GM20431 (cell line): ENCODE measurements around the gene FXYD5.
"Not testable (repeated sequence)": the region's sequence is repeated elsewhere in the genome, so short reads cannot be mapped to it uniquely, and the experiment has no call there.

Experiments
- in situ Hi-C: fragments of 300-500 bp; cut with MseI, MboI; formaldehyde crosslinking; loops from one replicate; pipeline ENCODE4 v1.15.0; 2020; ENCODE audit warnings: low sequenced_read_pairs; ENCODE audit not compliant: unreplicated experiment

Gene FXYD5

DNA sequence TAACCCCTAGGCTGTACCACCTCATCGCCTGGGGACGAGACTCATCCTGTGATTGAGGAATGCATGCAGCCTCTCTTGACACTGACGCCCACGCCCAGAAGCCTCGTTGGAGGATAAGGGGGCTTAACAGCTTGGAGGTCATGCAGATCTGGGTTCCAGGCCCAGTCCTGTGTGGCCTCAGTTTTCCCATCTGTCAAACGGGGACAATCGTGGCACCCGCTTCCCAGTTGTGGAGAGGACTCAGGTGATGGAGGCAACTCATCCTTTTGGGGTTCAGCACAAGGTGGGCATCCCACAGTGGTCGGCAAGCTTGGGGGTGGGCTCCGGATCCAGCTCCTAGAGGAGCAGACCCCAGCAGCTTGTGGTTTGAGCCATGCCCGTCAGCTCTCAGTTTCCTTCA, 18.3 kb upstream of the FXYD5 start:
- in situ Hi-C loops: no loop called here

DNA sequence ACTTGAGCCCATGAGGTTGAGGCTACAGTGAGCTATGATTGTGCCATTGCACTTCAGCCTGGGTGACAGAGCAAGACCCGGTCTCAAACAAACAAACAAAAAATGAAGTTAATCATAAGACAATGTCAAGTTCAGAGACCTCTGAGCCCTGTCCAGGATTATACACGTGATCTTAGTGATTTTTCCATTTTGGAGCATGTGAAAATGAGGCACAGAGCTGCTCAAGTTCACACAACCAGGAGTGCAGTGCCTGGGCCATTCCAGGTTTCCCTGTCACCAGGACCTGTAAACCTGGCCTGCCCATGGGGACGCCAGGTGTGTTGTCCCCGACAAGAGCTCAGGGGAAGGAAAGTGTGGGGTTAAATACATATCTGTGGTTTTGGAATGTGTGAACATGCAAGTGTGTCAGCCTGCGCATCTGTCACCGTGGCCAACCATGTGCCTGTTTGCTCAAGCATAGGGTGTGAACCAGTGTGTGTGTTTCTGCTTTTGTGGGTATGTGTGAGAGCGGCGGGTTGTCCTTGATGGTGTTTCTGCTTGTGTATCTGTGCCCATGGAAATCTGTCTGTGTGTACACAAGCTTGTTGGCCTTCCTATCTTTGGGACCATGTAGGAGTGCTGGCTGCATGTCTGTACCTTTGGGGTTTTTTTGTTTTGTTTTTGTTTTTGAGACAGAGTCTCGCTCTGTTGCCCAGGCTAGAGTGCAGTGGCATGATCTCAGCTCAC, 17.4 kb upstream of the FXYD5 start:
- in situ Hi-C loops: no loop called here

DNA sequence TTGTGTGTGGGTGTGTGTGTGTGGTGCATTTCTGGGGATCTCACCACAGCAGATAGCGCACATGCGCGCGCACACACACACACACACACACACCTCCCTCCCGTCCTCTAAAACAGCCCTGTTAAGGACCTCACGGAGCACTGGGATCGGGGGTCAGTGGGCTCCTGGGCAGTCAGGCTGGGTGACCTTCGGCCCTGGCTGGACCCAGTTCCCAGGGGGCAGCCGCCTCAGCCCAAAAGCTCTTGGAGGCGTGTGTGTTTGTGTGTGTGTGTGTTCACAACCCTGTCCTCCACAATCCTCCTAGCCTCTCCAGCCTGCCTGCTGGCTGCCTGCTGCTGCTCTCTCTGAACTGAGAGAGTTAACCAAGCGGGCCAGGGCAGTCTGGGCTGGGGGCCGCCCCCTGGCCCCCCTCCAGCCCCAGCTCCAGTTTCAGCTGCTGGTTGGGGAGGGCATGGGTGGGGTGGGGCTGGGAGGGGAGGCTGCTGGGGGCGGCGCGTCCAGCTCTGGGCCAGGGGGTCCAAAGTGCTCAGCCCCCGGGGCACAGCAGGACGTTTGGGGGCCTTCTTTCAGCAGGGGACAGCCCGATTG, 16.1 kb upstream of the FXYD5 start, which contains the start of gene FXYD1:
TSS of gene FXYD1 (plus strand) at position 520 of the 588 bp plus-strand sequence. CDS start 1,256 bp downstream, outside the sequence.
- in situ Hi-C loops: no loop called here

DNA sequence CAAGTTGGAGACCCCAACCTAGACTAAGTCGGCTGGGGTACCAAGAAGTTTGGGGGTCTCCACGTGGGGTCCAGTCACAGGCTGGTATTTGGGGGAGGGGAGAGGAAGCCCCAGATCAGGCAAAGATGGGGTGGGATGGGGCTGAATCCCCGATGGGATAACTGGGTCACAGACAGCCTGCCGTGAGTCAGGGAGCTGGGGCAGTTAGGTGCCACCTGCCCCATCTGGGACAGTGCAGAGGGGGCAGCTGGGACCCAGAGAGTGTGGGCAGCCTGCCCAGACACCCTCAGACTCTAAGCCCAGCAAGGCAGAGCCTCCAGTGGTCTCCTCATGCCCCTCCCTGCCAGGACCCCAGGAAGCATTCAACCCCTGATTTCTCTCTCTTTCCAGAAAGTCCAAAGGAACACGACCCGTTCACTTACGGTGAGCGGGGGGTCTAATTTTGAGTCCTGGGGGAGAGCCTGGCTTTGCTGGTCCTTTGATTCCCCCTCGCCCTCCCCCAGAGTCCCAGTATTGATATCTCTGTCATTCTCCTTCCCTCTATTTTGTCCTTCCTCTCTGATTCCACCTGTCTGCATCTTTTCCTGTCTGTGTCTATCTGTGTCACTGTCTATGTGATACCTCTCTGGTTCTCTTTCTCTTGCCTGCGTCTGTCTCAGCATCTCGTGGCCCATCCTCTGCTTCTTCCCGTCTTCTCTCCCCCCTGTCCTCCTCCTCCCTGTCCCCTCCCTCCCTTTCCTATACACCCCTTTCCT, 14.2 kb upstream of the FXYD5 start:
- in situ Hi-C loops: no loop called here

DNA sequence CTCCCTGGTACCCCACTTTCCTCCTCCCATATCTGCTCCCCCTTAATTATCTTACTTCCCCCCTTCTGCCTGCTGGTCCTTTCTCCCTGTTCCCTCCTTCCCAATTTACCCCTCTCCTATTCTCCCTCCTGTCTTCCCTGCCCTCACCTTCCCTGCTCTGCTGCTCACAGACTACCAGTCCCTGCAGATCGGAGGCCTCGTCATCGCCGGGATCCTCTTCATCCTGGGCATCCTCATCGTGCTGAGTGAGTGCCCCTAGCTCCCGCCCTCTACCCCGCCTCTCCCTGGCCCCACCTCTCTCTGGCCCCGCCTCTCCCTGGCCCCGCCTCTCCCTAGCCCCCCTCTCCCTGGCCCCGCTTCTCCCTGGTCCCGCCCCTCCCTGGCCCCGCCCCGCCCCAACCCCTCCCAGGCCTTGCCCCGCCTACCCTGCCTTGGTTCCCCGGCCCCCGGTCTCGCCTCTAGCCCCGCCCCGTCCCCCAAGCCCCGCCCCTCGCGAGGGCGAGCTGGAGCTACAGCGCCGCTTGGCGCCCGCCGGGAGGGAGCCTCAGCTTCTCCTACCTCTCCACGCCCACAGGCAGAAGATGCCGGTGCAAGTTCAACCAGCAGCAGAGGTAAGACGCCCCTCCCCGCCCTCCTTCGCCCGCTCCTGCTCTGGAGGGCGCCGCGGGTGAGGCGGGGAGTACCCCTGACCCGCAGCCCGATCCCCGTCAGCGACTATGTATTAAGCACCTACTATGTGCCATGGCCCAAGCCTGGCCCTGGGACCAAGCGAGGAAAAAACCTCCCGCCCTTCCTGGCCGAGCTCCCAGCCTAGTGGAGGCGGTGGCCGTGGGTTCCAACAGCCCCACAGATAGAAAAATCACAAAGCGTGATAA, 13.3 kb upstream of the FXYD5 start:
- in situ Hi-C loops: no loop called here

DNA sequence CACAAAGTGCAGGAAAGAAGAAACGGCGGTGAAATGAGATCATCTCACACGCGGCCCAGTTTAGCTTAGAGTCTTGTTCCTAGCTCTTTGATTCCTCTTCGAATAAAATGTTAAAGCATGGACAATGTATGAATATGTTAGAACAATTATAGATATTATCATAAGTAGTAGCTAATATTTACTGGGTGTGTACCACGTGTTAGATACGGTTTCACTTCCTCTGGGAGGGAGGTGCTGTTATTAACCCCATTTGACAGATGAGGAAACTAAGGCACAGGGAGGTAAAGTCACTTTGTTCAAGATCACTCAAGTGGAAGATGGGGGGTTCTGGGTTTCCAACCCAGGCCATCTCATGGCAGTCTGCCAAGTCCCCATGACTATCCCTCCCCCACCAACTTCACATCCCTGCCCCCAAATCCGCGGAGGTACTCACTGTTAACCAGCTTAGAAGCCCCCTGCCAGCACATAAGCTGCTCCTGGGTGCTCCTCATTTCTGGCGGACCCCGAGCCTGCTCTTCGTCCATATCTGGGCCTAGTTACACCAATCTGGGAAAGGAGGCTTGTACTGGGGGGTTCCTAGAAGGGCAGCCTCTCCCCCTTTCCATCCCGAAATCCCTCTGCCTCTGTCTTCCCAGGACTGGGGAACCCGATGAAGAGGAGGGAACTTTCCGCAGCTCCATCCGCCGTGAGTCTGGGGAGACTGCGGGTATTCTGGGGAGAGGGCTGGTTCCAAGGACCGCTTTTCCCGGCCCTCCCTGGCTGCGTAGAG, 12.5 kb upstream of the FXYD5 start:
- in situ Hi-C loops: no loop called here

DNA sequence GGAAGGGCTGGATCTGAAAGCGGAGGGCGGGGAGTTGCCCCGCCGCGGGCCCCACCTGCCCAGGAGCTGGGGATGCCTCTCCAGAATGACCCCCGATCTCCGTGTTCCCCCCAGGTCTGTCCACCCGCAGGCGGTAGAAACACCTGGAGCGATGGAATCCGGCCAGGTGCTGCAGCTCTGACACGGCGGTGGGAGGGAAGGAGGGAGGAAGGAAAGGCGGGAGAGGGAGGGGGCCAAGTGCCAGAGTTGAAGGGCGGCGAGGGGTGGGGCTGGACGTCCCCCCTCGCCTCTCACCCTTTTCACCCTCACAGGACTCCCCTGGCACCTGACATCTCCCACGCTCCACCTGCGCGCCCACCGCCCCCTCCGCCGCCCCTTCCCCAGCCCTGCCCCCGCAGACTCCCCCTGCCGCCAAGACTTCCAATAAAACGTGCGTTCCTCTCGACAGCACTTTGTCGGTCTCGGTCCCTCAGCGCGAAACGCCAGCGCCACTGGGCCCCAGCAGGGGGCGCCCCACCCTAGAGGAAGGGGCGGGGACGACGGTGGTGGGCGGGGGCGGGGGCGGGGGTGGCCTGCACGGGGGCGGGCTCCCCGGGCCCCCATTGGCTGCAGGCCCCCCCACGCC, 11.8 kb upstream of the FXYD5 start:
- in situ Hi-C loops: no loop called here

DNA sequence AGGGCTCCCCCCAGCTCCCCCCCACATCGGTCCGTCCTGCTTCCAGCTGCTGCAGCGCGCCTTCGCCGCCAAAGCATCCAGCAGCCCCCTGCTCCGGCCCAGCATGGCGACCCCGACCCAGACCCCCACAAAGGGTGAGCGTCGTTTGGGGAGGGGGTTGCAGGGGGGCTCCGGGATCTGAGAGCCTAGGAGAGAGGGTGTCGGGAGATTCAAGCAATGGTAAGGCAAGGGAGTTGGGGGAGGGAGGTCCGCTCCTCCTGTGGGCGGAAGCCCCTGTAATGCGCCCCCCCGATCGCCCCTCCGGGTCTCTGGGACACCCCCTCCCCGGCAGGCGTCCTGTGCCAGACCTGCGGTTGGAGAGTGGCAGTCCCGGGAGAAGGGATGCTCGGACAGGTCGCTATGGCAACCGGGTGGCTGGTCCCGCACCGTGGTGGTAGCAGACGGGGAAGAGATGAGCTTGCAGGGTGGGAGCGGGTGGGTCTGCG, 11.3 kb upstream of the FXYD5 start, which contains the start of gene FXYD7:
TSS of gene FXYD7 (plus strand) at position 25 of the 485 bp plus-strand sequence. CDS start at position 104, 79 bp downstream.
- in situ Hi-C loops: no loop called here

DNA sequence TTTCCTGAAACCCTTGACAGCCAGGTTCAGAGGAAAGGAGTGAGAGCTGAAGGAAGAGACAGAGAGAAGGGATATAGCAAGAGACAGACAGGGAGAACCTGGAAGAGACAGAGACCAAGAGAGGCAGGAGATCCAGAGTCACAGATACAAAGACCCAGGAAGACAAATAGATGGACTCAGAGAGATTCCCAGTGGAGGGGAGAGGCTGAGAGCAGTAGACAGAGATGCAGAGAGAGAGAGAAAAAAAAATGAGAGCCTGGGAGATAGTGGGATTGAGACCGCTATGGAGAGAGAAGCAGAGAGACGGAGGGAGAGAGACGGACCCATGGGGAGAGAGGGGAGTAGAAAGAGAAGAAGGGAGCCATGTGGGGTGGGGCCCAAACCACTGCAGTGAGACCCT, 10.7 kb upstream of the FXYD5 start:
- in situ Hi-C loops: no loop called here

DNA sequence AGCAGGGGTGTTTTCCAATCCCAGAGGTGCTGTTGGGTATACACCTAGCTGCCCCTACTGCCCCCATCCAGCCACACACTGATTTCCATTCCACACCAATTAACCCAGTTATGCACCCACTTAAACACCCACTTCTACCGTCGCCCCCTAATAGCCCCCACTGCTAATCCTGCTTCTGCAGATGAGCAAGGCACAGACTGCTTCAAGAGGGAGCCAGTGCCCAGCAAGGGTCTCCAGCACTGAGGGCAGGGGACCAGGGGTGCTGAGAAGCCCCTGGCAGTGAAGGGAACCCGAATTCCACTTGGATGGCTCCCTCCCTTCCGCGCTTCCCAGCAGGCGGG, 10.3 kb upstream of the FXYD5 start:
- in situ Hi-C loops: no loop called here

DNA sequence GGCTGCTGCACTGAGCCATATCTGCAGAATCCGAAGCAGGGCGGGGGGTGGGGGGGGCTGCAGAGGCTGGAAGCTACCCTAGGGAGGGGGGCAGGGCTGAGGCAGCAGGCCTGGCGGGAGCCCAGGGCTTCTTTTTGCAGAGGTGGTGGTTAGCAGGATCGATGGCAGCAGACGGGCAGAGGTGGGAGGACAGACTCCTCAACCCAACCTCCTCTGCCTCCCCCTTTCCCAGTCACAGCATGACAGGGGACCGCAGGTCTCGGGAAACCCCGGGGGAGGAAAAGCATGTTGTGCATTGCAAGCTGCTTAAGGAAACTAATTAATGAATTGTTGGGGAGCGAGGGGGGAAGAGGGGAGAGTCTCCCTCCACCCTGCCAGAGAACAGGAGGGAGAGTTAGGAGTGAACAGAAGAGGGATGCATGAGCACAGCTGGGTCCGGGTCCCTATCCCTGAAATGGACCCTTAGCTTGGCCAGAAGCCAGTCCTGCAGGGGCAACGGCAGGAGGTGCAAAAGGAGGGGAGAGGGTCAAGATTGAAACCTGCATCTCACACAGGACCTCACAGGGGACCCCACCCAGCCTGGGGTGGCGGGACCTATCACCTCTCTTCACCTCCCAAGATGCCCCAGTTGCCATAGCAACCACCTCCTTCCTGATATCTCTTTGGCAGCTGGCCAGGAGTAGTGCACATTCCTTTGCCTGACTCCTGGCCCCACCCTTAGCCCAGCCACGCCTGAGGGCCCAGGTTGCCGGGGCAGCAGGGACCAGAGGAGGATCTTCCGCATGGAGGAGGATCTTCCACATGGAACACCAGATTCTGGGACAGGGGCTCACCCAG, 9.7 kb upstream of the FXYD5 start:
- in situ Hi-C loops: no loop called here

DNA sequence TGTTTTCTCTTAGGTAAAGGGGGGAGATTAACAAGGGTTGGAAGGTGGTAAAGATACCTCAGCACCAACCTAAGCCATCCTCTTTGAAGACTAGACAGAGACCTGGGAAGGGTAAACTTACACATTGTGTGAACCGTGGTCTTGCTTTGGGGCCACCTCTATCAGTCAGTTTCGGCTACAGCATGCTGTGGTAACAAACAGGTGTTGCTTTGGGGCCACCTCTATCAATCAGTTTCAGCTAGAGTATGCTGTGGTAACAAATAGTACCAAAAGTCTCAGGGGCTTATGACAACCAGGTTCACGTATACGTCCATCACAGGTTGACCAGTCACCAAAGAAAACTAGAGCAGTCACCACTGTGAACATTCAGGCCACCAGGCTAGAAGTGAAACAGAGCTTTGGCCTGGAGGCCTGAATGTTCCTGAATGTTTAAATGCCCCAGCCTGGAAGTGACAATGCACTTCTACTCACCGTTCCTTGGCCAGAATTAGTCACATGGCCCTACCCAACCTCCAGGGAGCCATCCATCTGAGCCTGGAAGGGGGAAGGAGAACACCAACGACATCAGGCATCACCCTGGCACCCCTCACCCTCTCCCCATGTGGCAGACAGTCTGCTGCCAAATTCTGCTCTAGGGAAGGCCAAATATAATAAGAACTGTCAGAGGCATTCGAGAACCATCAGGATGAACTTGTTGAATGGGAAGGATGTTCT, 7.6 kb upstream of the FXYD5 start:
- in situ Hi-C loops: no loop called here

DNA sequence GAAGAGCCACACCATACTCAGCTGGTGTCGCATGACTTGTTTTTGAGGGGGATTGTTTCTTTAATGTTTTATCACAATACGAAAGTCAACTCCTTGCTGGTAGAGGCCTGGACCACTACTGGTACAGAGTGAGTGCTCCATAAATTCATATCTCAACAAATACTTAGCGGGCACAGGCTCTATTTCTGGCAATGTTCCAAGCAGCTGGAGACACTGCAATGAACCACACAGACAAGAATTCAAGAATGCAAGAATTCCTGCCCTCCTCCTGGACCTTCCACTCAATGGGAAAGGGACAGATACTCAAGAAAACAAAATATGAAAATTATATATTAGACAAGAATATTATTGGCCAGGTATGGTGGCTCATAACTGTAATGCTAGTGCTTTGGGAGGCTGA, 5.1 kb upstream of the FXYD5 start:
- in situ Hi-C loops: no loop called here

DNA sequence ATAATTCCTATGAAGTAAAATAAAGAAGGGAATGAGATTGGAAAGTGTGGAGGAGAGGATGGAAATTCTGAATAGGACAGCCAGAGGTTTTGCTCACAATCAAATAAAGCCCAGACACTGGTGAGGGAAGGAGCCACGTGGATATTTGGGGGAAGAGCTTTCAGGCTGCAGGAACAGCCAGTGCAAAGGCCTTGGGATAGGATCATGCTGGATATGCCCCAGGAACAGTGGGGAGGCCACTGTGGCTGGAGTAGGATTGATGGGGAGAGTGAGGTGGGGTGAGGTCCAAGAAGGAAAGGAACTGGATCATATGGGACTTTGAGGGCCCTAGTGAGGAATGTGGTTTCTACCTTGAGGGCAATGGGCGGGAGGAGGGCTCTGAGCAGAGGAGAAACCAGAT, 4.1 kb upstream of the FXYD5 start:
- in situ Hi-C loops: no loop called here

DNA sequence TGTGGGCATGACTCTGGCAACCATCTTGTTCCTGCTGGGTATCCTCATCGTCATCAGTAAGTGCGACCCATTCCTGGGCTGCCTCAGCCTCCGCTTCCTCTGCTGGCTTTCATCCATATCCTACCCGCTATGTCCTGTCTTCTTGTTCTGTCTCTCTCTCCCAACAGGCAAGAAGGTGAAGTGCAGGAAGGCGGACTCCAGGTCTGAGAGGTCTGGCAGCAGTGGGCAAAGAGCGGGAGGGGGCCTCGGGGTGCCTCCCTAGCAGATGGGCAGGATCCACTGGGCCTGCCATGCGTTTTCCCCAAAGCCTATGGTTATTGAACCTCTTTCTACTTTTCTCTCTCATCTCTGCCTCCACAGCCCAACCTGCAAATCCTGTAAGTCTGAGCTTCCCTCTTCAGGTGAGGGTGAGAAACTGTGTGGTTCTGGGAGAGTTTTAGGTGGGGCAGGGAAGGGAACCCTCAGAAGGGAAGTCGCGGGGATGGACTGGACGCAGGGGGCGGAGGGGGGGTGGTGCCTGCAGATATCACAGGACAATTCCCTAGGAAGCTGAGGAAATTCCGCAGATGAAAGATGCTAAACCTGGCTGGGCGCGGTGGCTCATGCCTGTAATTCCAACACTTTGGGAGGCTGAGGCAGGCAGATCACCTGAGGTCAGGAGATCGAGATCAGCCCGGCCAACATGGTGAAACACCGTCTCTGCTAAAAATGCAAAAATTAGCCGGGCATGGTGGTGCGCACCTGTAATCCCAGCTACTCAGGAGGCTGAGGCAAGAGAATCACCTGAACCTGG, 3.1 kb upstream of the FXYD5 start:
- in situ Hi-C loops: no loop called here

DNA sequence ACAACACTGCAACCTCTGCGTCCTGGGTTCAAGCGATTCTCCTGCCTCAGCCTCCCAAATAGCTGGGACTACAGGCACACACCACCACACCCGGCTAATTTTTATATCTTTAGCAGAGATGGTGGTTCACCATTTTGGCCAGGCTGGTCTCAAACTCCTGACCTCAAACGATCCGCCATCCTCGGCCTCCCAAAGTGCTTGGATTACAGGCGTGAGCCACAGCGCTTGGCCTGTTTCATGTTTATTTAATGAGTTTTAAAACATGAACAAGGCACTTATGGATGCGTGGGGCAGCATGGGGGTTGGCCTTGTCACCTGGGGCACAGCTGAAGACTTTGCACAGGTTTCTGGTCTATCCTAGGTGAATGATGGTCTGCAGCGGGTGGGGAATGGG, 1.4 kb upstream of the FXYD5 start:
- in situ Hi-C loops: not testable (repeated sequence)
